ENCODE measurements around the gene RUFY1.

GRCh38 chr5:179605026-179605833, 54.9 kb downstream of the RUFY1 start:
- TF ChIP-seq POLR2A (IDR thresholded peaks at IDR 0.05) (no peak), CTCF (IDR thresholded peaks at IDR 0.05) (no peak)

Measured in right lobe of liver (tissue), 4 donors.